HCT116 (cell line): Measurements from ENCODE around the gene GRIP2. TPM values are rescaled to one million over a fixed set of nuclear protein-coding genes. Genes with fewer than 3 reads are reported as not detected.

Experiments
- ATAC-seq: fragments of 200-7000 bp; cut with Tn5 transposase; 2 replicates; pipeline ENCODE4 v1.9.1; 2020; ENCODE audit warnings: mild to moderate bottlenecking, moderate library complexity
- BruUV-seq: library from RNA; stranded (reverse); fragments of 400-500 nt; replicated peaks from 2 replicates; lab custom pipeline; 2021; lab: Mats Ljungman, UMichigan
- CTCF ChIA-PET: fragments of 300-600 bp; sonication (Branson Sonifier 250); formaldehyde crosslinking; loops from one replicate; lab custom pipeline; 2021; ENCODE audit warnings: antibody characterized with exemption; lab: Charles Lee
- POLR2A ChIA-PET: fragments of 300-600, 350-600 bp; sonication (Branson Sonifier 250); formaldehyde crosslinking; loops from one replicate; lab custom pipeline; 2021; ENCODE audit warnings: antibody characterized with exemption; lab: Charles Lee
- RAD21 ChIA-PET, 2 experiments: fragments of 300-600 bp; sonication (Branson Sonifier 250); formaldehyde crosslinking; loops; one replicate each; lab custom pipeline; 2023; ENCODE audit warnings: low total read pairs in 2 of 2; ENCODE audit not compliant: uncharacterized antibody in 2 of 2, unreplicated experiment in 2 of 2, low non-redundant PET in 1 of 2; lab: Charles Lee
- DNase-seq: peaks from one replicate; pipeline ENCODE4 v3.0.0-alpha.2; 2010; ENCODE audit warnings: low read depth, low spot score
- H2AFZ ChIP-seq: fragments of 200-600 bp; shearing (Covaris generic), sonication (generic); 2 replicates; pipeline ENCODE4 v1.6.1; 2017; ENCODE audit warnings: low read depth, mixed run types, mixed read lengths, antibody characterized with exemption, low read length; ENCODE audit not compliant: poor library complexity, severe bottlenecking
- H3K27ac ChIP-seq: 2 replicates; pipeline ENCODE4 v1.5.1; 2012; ENCODE audit warnings: low read depth, low read length
- H3K27me3 ChIP-seq: fragments of 200-600 bp; sonication (generic); 2 replicates; pipeline ENCODE4 v1.6.1; 2016; ENCODE audit warnings: mixed run types, low read length, mixed read lengths; ENCODE audit not compliant: insufficient read depth
- H3K36me3 ChIP-seq, 2 experiments: fragments of 200-500 bp in 1 of 2; fragments of 200-600 bp in 1 of 2; sonication (Bioruptor generic) in 1 of 2; sonication (generic) in 1 of 2; 2 replicates each; pipeline versions ENCODE4 v1.5.1 to v1.6.1; 2014 to 2016; ENCODE audit warnings: low read length in 2 of 2, inconsistent platforms in 1 of 2, mixed read lengths in 1 of 2, mixed run types in 1 of 2; ENCODE audit not compliant: insufficient read depth in 2 of 2, control insufficient read depth in 1 of 2
- H3K4me1 ChIP-seq, 2 experiments: fragments of 200-600 bp in 1 of 2; sonication (generic) in 1 of 2; 2 replicates each; pipeline versions ENCODE4 v1.5.1 to v1.6.1; 2012 to 2017; ENCODE audit warnings: low read length in 2 of 2, inconsistent platforms in 1 of 2, mild to moderate bottlenecking in 1 of 2, mixed read lengths in 1 of 2, mixed run types in 1 of 2, moderate library complexity in 1 of 2; ENCODE audit not compliant: insufficient read depth in 2 of 2, control insufficient read depth in 1 of 2
- H3K4me2 ChIP-seq: fragments of 200-600 bp; sonication (generic); 2 replicates; pipeline ENCODE4 v1.6.1; 2017; ENCODE audit warnings: mixed run types, low read length, mixed read lengths
- H3K4me3 ChIP-seq, 2 experiments: fragments of 200-600 bp in 1 of 2; sonication (generic) in 1 of 2; replicated peaks in 1 of 2; 2 replicates each; pipeline ENCODE4 v1.5.1; 2011 to 2016; ENCODE audit warnings: low read length in 2 of 2, control low read depth in 1 of 2, low read depth in 1 of 2, mild to moderate bottlenecking in 1 of 2, mixed read lengths in 1 of 2, mixed run types in 1 of 2
- H3K79me2 ChIP-seq: fragments of 200-600 bp; sonication (generic); 2 replicates; pipeline ENCODE4 v1.6.1; 2017; ENCODE audit warnings: mild to moderate bottlenecking, mixed run types, low read length, moderate library complexity, mixed read lengths; ENCODE audit not compliant: insufficient read depth
- H3K9ac ChIP-seq: fragments of 200-600 bp; sonication (generic); 2 replicates; pipeline ENCODE4 v1.6.1; 2016; ENCODE audit warnings: low read length, mixed read lengths
- H3K9me2 ChIP-seq: fragments of 200-600 bp; sonication (generic), shearing (Covaris generic); 2 replicates; pipeline ENCODE4 v1.6.1; 2017; ENCODE audit warnings: mixed run types, mild to moderate bottlenecking, moderate library complexity; ENCODE audit not compliant: insufficient read depth
- H3K9me3 ChIP-seq, 2 experiments: fragments of 200-500 bp in 1 of 2; fragments of 200-600 bp in 1 of 2; sonication (Bioruptor generic) in 1 of 2; sonication (generic) in 1 of 2; 2 replicates each; pipeline ENCODE4 v1.6.1; 2014 to 2017; ENCODE audit warnings: low read length in 2 of 2, mixed read lengths in 2 of 2, inconsistent platforms in 1 of 2, low read depth in 1 of 2, mild to moderate bottlenecking in 1 of 2, mixed run types in 1 of 2, moderate library complexity in 1 of 2; ENCODE audit not compliant: control insufficient read depth in 1 of 2, insufficient read depth in 1 of 2
- H4K20me1 ChIP-seq: fragments of 200-600 bp; sonication (generic), shearing (Covaris generic); 2 replicates; pipeline ENCODE4 v1.6.1; 2017; ENCODE audit warnings: mixed run types, mild to moderate bottlenecking, moderate library complexity; ENCODE audit not compliant: insufficient read depth
- ATF3 ChIP-seq: IDR thresholded peaks from 2 replicates; pipeline ENCODE4 v1.6.1; 2012
- CBX3 ChIP-seq: IDR thresholded peaks from 2 replicates; pipeline ENCODE4 v1.6.1; 2012; ENCODE audit warnings: low read depth
- CEBPB ChIP-seq: IDR thresholded peaks from 2 replicates; pipeline ENCODE4 v1.6.1; 2012; ENCODE audit warnings: low read depth
- ELF1 ChIP-seq: IDR thresholded peaks from 2 replicates; pipeline ENCODE4 v1.6.1; 2012; ENCODE audit warnings: low read depth, borderline replicate concordance
- EZH2 ChIP-seq: fragments of 200-600 bp; sonication (generic); IDR thresholded peaks from 2 replicates; pipeline ENCODE4 v1.6.1; 2017; ENCODE audit warnings: antibody characterized with exemption, mixed run types
- EZH2phosphoT487 ChIP-seq: fragments of 200-600 bp; IDR thresholded peaks from 2 replicates; pipeline ENCODE4 v1.6.1; 2018; ENCODE audit warnings: antibody characterized with exemption, borderline replicate concordance
- FOSL1 ChIP-seq: IDR thresholded peaks from 2 replicates; pipeline ENCODE4 v1.6.1; 2012; ENCODE audit warnings: low read depth
- MAX ChIP-seq: IDR thresholded peaks from 2 replicates; pipeline ENCODE4 v1.6.1; 2012
- POLR2A ChIP-seq: IDR thresholded peaks from 2 replicates; pipeline ENCODE4 v1.7.0; 2011; ENCODE audit warnings: borderline replicate concordance; ENCODE audit not compliant: insufficient read depth, insufficient read length; ENCODE audit errors: extremely low read depth
- POLR2AphosphoS5 ChIP-seq: IDR thresholded peaks from 2 replicates; pipeline ENCODE4 v1.6.1; 2011; ENCODE audit warnings: mild to moderate bottlenecking, low read depth, low read length, moderate library complexity
- RAD21 ChIP-seq: IDR thresholded peaks from 2 replicates; pipeline ENCODE4 v1.6.1; 2012; ENCODE audit warnings: low read depth, mild to moderate bottlenecking
- SIN3A ChIP-seq: IDR thresholded peaks from 2 replicates; pipeline ENCODE4 v1.6.1; 2012; ENCODE audit warnings: low read depth
- SRF ChIP-seq: IDR thresholded peaks from 2 replicates; pipeline ENCODE4 v1.6.1; 2012; ENCODE audit warnings: low read depth
- TCF7L2 ChIP-seq: IDR thresholded peaks from 2 replicates; pipeline ENCODE4 v1.7.0; 2011; ENCODE audit warnings: borderline replicate concordance, inconsistent platforms; ENCODE audit not compliant: insufficient read depth, insufficient read length; ENCODE audit errors: extremely low read depth
- YY1 ChIP-seq: IDR thresholded peaks from 2 replicates; pipeline ENCODE4 v1.6.1; 2011; ENCODE audit warnings: low read length, low read depth, moderate library complexity, mild to moderate bottlenecking; ENCODE audit not compliant: insufficient replicate concordance; ENCODE audit errors: extremely low read depth
- ZBTB33 ChIP-seq: IDR thresholded peaks from 2 replicates; pipeline ENCODE4 v1.6.1; 2011; ENCODE audit warnings: mild to moderate bottlenecking, low read length, moderate library complexity; ENCODE audit not compliant: insufficient replicate concordance; ENCODE audit errors: extremely low read depth
- ZFX ChIP-seq: fragments of 450-650 bp; IDR thresholded peaks from 2 replicates; pipeline ENCODE4 v1.6.1; 2017
- ZNF274 ChIP-seq: fragments of 200-500 bp; sonication (Bioruptor generic); IDR thresholded peaks from 2 replicates; pipeline ENCODE4 v1.6.1; 2014; ENCODE audit warnings: mild to moderate bottlenecking, low read depth, low read length, inconsistent platforms
- intact Hi-C: fragments of 100-400 bp; cut with micrococcal nuclease; formaldehyde crosslinking; loops from 2 replicates; pipeline ENCODE4 v1.10.0; 2022
- total RNA-seq: library from RNA; stranded (reverse); gene quantifications from one replicate; pipeline ENCODE4 v1.2.1, GENCODE V29; 2021; ENCODE audit not compliant: unreplicated experiment

GRIP2 gene
- total RNA-seq, 1 experiment from 2014 or later: 0.34 TPM

- H3K9me3 ChIP-seq: no peaks in the 10 kb centered on the region
- H3K36me3 ChIP-seq: no peaks in the 10 kb centered on the region
- no peaks in the 10 kb centered on the region for H3K4me1 ChIP-seq
- no TSS peak for BruUV-seq
- H3K4me2 ChIP-seq: no peak overlapping the region
- ATAC-seq (no peak), DNase-seq (no peak)
- no peaks in the 10 kb centered on the region; the same call in 1 of the 2 replicates for H3K27me3 ChIP-seq
- no peak overlapping the region for H3K9ac ChIP-seq
- ChIA-PET POLR2A (no interaction called here), CTCF (no interaction called here), RAD21 (no interaction called here)
- intact Hi-C loops: no loop called here
- TF ChIP-seq EZH2phosphoT487 (no peak), EZH2 (no peak), RAD21 (no peak), POLR2AphosphoS5 (no peak), ZFX (no peak), ZNF274 (no peak), TCF7L2 (no peak), POLR2A (no peak), SRF (no peak), YY1 (no peak), ATF3 (no peak), CEBPB (no peak), FOSL1 (no peak), CBX3 (no peak), ELF1 (no peak), SIN3A (no peak), ZBTB33 (no peak), MAX (no peak)
- H3K4me3 ChIP-seq: no peak overlapping the region
- no peaks in the 10 kb centered on the region for H3K79me2 ChIP-seq
- no peak overlapping the region for H3K27ac ChIP-seq
- H3K9me2 ChIP-seq: no peaks in the 10 kb centered on the region
- no peak overlapping the region for H2AFZ ChIP-seq
- no peaks in the 10 kb centered on the region for H4K20me1 ChIP-seq
Measured at GRCh38 chr3:14573706-14574105, 33.6 kb upstream of the GRIP2 start.
